ENCODE results near the gene NCOR1.

Gene NCOR1

DNA sequence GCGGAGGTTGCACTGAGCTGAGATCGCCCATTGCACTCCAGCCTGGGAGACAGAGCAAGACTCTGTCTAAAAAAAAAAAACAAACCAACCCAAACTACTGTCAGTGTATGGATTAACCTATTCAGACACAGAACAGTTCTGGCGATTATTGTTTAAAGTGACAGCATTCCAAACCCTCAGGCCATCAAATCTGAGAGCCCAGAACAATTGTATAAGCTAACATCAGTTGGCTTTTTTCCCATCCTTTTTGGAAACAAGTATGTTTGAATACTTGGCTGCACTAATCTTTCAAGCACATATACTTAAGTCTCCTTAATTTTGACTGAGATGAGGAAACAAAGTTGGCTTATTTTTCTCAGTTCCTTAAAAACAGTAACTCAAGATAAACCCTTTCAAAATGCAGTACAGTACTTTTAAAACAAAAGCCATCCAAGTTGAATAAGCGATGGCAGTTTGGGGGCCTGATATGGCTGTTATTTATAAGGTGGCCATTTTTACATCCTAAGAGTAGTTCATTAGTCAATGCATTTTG lies 217.2 kb downstream of the NCOR1 start:
- no peaks in the 10 kb centered on the region for H3K4me1 ChIP-seq (ENCODE audit: control insufficient read depth, insufficient read depth, low read length)
- H3K4me3 ChIP-seq (ENCODE audit: insufficient read depth, low read depth, low read length), result no peak overlapping the region
- H3K27me3 ChIP-seq (ENCODE audit: control insufficient read depth, insufficient read depth, low read length, poor library complexity, severe bottlenecking), result no peaks in the 10 kb centered on the region
- peaks cover 20% of the 10 kb centered on the region for H3K36me3 ChIP-seq (ENCODE audit: control insufficient read depth, insufficient read depth, low read length)
- 92 to 93% methylated on average over 4 of the region's 4 CpGs for WGBS, 2 experiments
- H3K27ac ChIP-seq (ENCODE audit: insufficient read depth, low read depth, low read length, poor library complexity, severe bottlenecking), result no peak overlapping the region
- H3K9me3 ChIP-seq (ENCODE audit: control insufficient read depth, low read length), result no peaks in the 10 kb centered on the region

GRCh38 chr17:15996322-15996721 lies 219.0 kb downstream of the NCOR1 start:
- H3K4me3 ChIP-seq (ENCODE audit: insufficient read depth, low read depth, low read length), result no peak overlapping the region
- H3K36me3 ChIP-seq (ENCODE audit: control insufficient read depth, insufficient read depth, low read length), result peaks cover 7% of the 10 kb centered on the region
- no peaks in the 10 kb centered on the region for H3K9me3 ChIP-seq (ENCODE audit: control insufficient read depth, low read length)
- 83 to 86% methylated on average over 6 of the region's 6 CpGs for WGBS, 2 experiments
- H3K27me3 ChIP-seq (ENCODE audit: control insufficient read depth, insufficient read depth, low read length, poor library complexity, severe bottlenecking), result no peaks in the 10 kb centered on the region
- no peaks in the 10 kb centered on the region for H3K4me1 ChIP-seq (ENCODE audit: control insufficient read depth, insufficient read depth, low read length)
- no peak overlapping the region for H3K27ac ChIP-seq (ENCODE audit: insufficient read depth, low read depth, low read length, poor library complexity, severe bottlenecking)

- Histone ChIP-seq H3K4me3 (ENCODE audit: insufficient read depth, low read depth, low read length) (no peak overlapping the region), H3K9me3 (ENCODE audit: control insufficient read depth, low read length) (no peaks in the 10 kb centered on the region), H3K27me3 (ENCODE audit: control insufficient read depth, insufficient read depth, low read length, poor library complexity, severe bottlenecking) (no peaks in the 10 kb centered on the region), H3K4me1 (ENCODE audit: control insufficient read depth, insufficient read depth, low read length) (no peaks in the 10 kb centered on the region), H3K36me3 (ENCODE audit: control insufficient read depth, insufficient read depth, low read length) (peaks cover 42% of the 10 kb centered on the region), H3K27ac (ENCODE audit: insufficient read depth, low read depth, low read length, poor library complexity, severe bottlenecking) (no peak overlapping the region)
- 89 to 90% methylated on average over 5 of the region's 5 CpGs for WGBS, 2 experiments
Measured at GRCh38 chr17:15981646-15982580, 233.4 kb downstream of the NCOR1 start.

- H3K36me3 ChIP-seq (ENCODE audit: control insufficient read depth, insufficient read depth, low read length), result peaks cover 42% of the 10 kb centered on the region
- H3K4me3 ChIP-seq (ENCODE audit: insufficient read depth, low read depth, low read length), result no peak overlapping the region
- 43 to 93% methylated on average over 1 of the region's 2 CpGs for WGBS, 2 experiments
- no peaks in the 10 kb centered on the region for H3K27me3 ChIP-seq (ENCODE audit: control insufficient read depth, insufficient read depth, low read length, poor library complexity, severe bottlenecking)
- H3K27ac ChIP-seq (ENCODE audit: insufficient read depth, low read depth, low read length, poor library complexity, severe bottlenecking), result no peak overlapping the region
- H3K4me1 ChIP-seq (ENCODE audit: control insufficient read depth, insufficient read depth, low read length), result no peaks in the 10 kb centered on the region
- H3K9me3 ChIP-seq (ENCODE audit: control insufficient read depth, low read length), result no peaks in the 10 kb centered on the region
Measured at GRCh38 chr17:15981208-15981607, 234.1 kb downstream of the NCOR1 start.
